Suprapubic skin (tissue), 4 donors: ENCODE data around the gene NEK2. TPM values are rescaled to one million over a fixed set of nuclear protein-coding genes. Genes with fewer than 3 reads are reported as not detected.

Experiments
- DNase-seq, 2 donors: peaks; one replicate each; pipeline ENCODE4 v3.0.0-alpha.2; 2019; ENCODE audit warnings: low spot score in 2 of 2
- H3K27ac ChIP-seq: fragments of 200-600 bp; sonication (generic); one replicate; pipeline ENCODE4 v1.5.1; 2019
- H3K27me3 ChIP-seq: fragments of 200-600 bp; sonication (generic); one replicate; pipeline ENCODE4 v1.5.1; 2019
- H3K36me3 ChIP-seq: fragments of 200-600 bp; sonication (generic); one replicate; pipeline ENCODE4 v1.5.1; 2019
- H3K4me1 ChIP-seq: fragments of 200-600 bp; sonication (generic); one replicate; pipeline ENCODE4 v1.5.1; 2019
- H3K4me3 ChIP-seq: fragments of 200-600 bp; sonication (generic); one replicate; pipeline ENCODE4 v1.5.1; 2019; ENCODE audit warnings: mild to moderate bottlenecking
- H3K9me3 ChIP-seq: fragments of 200-600 bp; sonication (generic); one replicate; pipeline ENCODE4 v1.5.1; 2019
- EP300 ChIP-seq: sonication (generic); formaldehyde crosslinking; IDR thresholded peaks from one replicate; pipeline ENCODE4 v1.6.1; 2017; ENCODE audit warnings: antibody characterized with exemption
- POLR2A ChIP-seq, 2 donors: fragments of 450-650 bp; IDR thresholded peaks; one replicate each; pipeline ENCODE4 v1.6.1; 2017; ENCODE audit warnings: antibody characterized with exemption in 2 of 2, mild to moderate bottlenecking in 2 of 2, moderate library complexity in 2 of 2
- POLR2AphosphoS5 ChIP-seq, 3 donors: sonication (generic); formaldehyde crosslinking; IDR thresholded peaks; one replicate each; pipeline ENCODE4 v1.6.1; 2017; ENCODE audit warnings: antibody characterized with exemption in 3 of 3
- WGBS: methylation state at CpG from one replicate; pipeline ENCODE4 v1.1.5; 2018; 5-methylcytosine and 5-hydroxymethylcytosine counted together
- total RNA-seq, 4 donors: library from RNA; depleted of rRNA; stranded (reverse); fragments of >200 nt; gene quantifications; one replicate each; pipeline ENCODE4 v1.1.0, GENCODE V29; 2016
- TF ChIP-seq, protein P1 (sequence below), 2 donors: fragments of 200-600 bp in 1 of 2; fragments of 450-650 bp in 1 of 2; sonication (generic) in 1 of 2; IDR thresholded peaks; one replicate each; pipeline ENCODE4 v1.5.1; 2016 to 2019; ENCODE audit warnings: antibody characterized with exemption in 2 of 2, mild to moderate bottlenecking in 1 of 2, moderate library complexity in 1 of 2

NEK2 gene
- total RNA-seq, 4 donors from 2014 or later: 3.2 to 11.8 (median 3.6) TPM; not detected in 1

GRCh38 chr1:211715971-211716370 is 40.5 kb upstream of the NEK2 start:
- Histone ChIP-seq H3K36me3 (no peaks in the 10 kb centered on the region), H3K9me3 (no peaks in the 10 kb centered on the region), H3K4me1 (no peaks in the 10 kb centered on the region), H3K27me3 (no peaks in the 10 kb centered on the region), H3K27ac (no peak overlapping the region), H3K4me3 (no peak overlapping the region)
- DNase-seq: no peak
- TF ChIP-seq EP300 (no peak), POLR2AphosphoS5 (IDR thresholded peaks at IDR 0.05) (no peak), POLR2A (IDR thresholded peaks at IDR 0.05) (no peak)
- TF ChIP-seq, protein P1, sequence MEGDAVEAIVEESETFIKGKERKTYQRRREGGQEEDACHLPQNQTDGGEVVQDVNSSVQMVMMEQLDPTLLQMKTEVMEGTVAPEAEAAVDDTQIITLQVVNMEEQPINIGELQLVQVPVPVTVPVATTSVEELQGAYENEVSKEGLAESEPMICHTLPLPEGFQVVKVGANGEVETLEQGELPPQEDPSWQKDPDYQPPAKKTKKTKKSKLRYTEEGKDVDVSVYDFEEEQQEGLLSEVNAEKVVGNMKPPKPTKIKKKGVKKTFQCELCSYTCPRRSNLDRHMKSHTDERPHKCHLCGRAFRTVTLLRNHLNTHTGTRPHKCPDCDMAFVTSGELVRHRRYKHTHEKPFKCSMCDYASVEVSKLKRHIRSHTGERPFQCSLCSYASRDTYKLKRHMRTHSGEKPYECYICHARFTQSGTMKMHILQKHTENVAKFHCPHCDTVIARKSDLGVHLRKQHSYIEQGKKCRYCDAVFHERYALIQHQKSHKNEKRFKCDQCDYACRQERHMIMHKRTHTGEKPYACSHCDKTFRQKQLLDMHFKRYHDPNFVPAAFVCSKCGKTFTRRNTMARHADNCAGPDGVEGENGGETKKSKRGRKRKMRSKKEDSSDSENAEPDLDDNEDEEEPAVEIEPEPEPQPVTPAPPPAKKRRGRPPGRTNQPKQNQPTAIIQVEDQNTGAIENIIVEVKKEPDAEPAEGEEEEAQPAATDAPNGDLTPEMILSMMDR (IDR thresholded peaks at IDR 0.05): no peak
- 74% methylated on average over 2 of the region's 2 CpGs for WGBS

DNA sequence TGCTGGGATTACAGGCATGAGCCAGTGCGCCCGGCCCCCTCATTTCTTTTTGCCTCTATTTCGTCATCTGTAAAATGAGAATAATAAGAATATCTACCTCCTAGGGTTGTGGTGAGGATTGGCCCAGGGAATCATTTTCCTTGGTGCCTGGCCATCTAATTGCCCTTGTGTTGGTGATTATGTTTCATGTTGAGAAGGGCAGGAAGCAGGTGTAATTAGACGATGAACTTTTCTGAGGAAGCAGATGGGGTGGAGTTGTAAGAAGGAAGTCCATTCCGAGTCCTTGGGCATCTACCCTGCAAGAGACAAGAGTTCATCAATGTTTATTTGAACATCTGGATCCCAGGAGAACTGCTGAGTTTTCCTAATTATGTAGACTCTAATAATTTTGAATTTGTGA is 38.7 kb upstream of the NEK2 start:
- H3K4me3 ChIP-seq: no peak overlapping the region
- DNase-seq: no peak
- 64% methylated on average over 5 of the region's 5 CpGs for WGBS
- no peaks in the 10 kb centered on the region for H3K9me3 ChIP-seq
- TF ChIP-seq POLR2AphosphoS5 (IDR thresholded peaks at IDR 0.05): no peak
- TF ChIP-seq POLR2A (IDR thresholded peaks at IDR 0.05): no peak
- TF ChIP-seq EP300: no peak
- TF ChIP-seq, protein P1 (IDR thresholded peaks at IDR 0.05): no peak
- no peaks in the 10 kb centered on the region for H3K27me3 ChIP-seq
- no peak overlapping the region for H3K27ac ChIP-seq
- H3K4me1 ChIP-seq: no peaks in the 10 kb centered on the region
- no peaks in the 10 kb centered on the region for H3K36me3 ChIP-seq

GRCh38 chr1:211713231-211713630 is 37.8 kb upstream of the NEK2 start:
- Histone ChIP-seq H3K9me3 (no peaks in the 10 kb centered on the region), H3K27me3 (no peaks in the 10 kb centered on the region), H3K4me3 (no peak overlapping the region), H3K4me1 (no peaks in the 10 kb centered on the region), H3K36me3 (no peaks in the 10 kb centered on the region), H3K27ac (no peak overlapping the region)
- 65% methylated on average over 10 of the region's 10 CpGs for WGBS
- TF ChIP-seq, protein P1 (IDR thresholded peaks at IDR 0.05): no peak
- TF ChIP-seq EP300 (no peak), POLR2AphosphoS5 (IDR thresholded peaks at IDR 0.05) (no peak), POLR2A (IDR thresholded peaks at IDR 0.05) (no peak)
- DNase-seq: no peak

DNA sequence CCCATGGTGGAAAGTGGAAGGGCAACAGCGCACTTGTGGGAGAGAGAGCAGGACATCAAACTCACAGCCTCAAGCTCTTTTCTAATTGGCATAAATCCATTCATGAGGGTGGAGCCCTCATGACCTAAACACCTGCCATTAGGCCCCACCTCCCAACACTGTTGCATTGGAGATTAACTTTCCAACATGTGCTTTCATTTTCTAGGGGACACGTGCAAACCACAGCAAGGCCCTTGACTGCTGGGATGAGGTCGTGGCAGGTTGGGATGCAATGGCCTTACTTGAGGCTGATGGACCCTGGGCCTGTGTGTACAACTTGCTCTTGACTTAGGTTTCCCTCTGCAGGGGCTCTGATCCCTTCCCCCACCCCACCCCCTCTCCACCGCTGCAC is 35.9 kb upstream of the NEK2 start:
- TF ChIP-seq POLR2A (IDR thresholded peaks at IDR 0.05) (no peak), EP300 (no peak), POLR2AphosphoS5 (IDR thresholded peaks at IDR 0.05) (no peak)
- TF ChIP-seq, protein P1 (IDR thresholded peaks at IDR 0.05): no peak
- DNase-seq: no peak

GRCh38 chr1:211710566-211711314 is 35.3 kb upstream of the NEK2 start:
- 77% methylated on average over 6 of the region's 6 CpGs for WGBS
- Histone ChIP-seq H3K27me3 (no peaks in the 10 kb centered on the region), H3K4me3 (no peak overlapping the region), H3K4me1 (peaks cover 8% of the 10 kb centered on the region), H3K9me3 (no peaks in the 10 kb centered on the region), H3K27ac (no peak overlapping the region), H3K36me3 (no peaks in the 10 kb centered on the region)
- TF ChIP-seq POLR2AphosphoS5 (IDR thresholded peaks at IDR 0.05): no peak
- TF ChIP-seq, protein P1 (IDR thresholded peaks at IDR 0.05): no peak
- TF ChIP-seq EP300: no peak
- no peak for TF ChIP-seq POLR2A (IDR thresholded peaks at IDR 0.05)
- DNase-seq: no peak

More for the DNA sequence above, 35.9 kb upstream of the NEK2 start:
- Histone ChIP-seq H3K4me1 (peaks cover 2% of the 10 kb centered on the region), H3K27me3 (no peaks in the 10 kb centered on the region), H3K27ac (no peak overlapping the region), H3K9me3 (no peaks in the 10 kb centered on the region), H3K4me3 (no peak overlapping the region), H3K36me3 (no peaks in the 10 kb centered on the region)
- 50% methylated on average over 4 of the region's 4 CpGs for WGBS
